OCI-LY1 (cell line): ENCODE measurements around the gene CYP2W1.

Experiments used
- H2AFZ ChIP-seq: fragments of 200-600 bp; sonication (generic), shearing (Covaris generic); 2 replicates; pipeline ENCODE4 v1.6.0; 2014; ENCODE audit warnings: antibody characterized with exemption, mild to moderate bottlenecking, low read length
- H3F3A ChIP-seq: fragments of 200-600 bp; sonication (generic), shearing (Covaris generic); 2 replicates; pipeline ENCODE4 v1.6.0; 2014; ENCODE audit warnings: mild to moderate bottlenecking, antibody characterized with exemption, low read length, moderate library complexity; ENCODE audit not compliant: insufficient read depth
- H3K27ac ChIP-seq: fragments of 200-600 bp; sonication (generic); 2 replicates; pipeline ENCODE4 v1.5.1; 2014; ENCODE audit warnings: low read length, mixed run types, mild to moderate bottlenecking, low read depth; ENCODE audit not compliant: poor library complexity, severe bottlenecking
- H3K27me3 ChIP-seq: fragments of 200-600 bp; sonication (generic); 2 replicates; pipeline ENCODE4 v1.6.0; 2014; ENCODE audit warnings: antibody characterized with exemption, mild to moderate bottlenecking, low read length, moderate library complexity; ENCODE audit not compliant: insufficient read depth
- H3K36me3 ChIP-seq: fragments of 200-600 bp; sonication (generic); 2 replicates; pipeline ENCODE4 v1.6.1; 2014; ENCODE audit warnings: mild to moderate bottlenecking, antibody characterized with exemption, low read length, moderate library complexity, mixed read lengths; ENCODE audit not compliant: insufficient read depth
- H3K4me1 ChIP-seq: fragments of 200-600 bp; sonication (generic); 2 replicates; pipeline ENCODE4 v1.5.1; 2014; ENCODE audit warnings: mild to moderate bottlenecking, low read length, moderate library complexity; ENCODE audit not compliant: insufficient read depth, severe bottlenecking
- H3K4me2 ChIP-seq: fragments of 200-600 bp; sonication (generic), shearing (Covaris generic); 2 replicates; pipeline ENCODE4 v1.6.1; 2014; ENCODE audit warnings: low read length
- H3K4me3 ChIP-seq: fragments of 200-600 bp; sonication (generic); 2 replicates; pipeline ENCODE4 v1.5.1; 2014; ENCODE audit warnings: low read length, low read depth, mild to moderate bottlenecking, mixed read lengths; ENCODE audit not compliant: poor library complexity, severe bottlenecking
- H3K79me2 ChIP-seq: fragments of 200-600 bp; shearing (Covaris generic); 2 replicates; pipeline ENCODE4 v1.6.1; 2016; ENCODE audit warnings: mixed run types, low read length, mixed read lengths; ENCODE audit not compliant: insufficient read depth
- H3K9ac ChIP-seq: fragments of 200-600 bp; sonication (generic), shearing (Covaris generic); 2 replicates; pipeline ENCODE4 v1.6.1; 2014; ENCODE audit warnings: mild to moderate bottlenecking, low read length, mixed read lengths
- H3K9me2 ChIP-seq: fragments of 200-600 bp; sonication (generic), shearing (Covaris generic); 2 replicates; pipeline ENCODE4 v1.6.1; 2014; ENCODE audit warnings: low read depth, mild to moderate bottlenecking, low read length, mixed read lengths
- H3K9me3 ChIP-seq: fragments of 200-600 bp; shearing (Covaris generic); 2 replicates; pipeline ENCODE4 v1.6.1; 2014; ENCODE audit warnings: low read length, mixed read lengths
- H4K20me1 ChIP-seq: fragments of 200-600 bp; sonication (generic), shearing (Covaris generic); 2 replicates; pipeline ENCODE4 v1.6.0; 2016; ENCODE audit warnings: mild to moderate bottlenecking, low read length; ENCODE audit not compliant: insufficient read depth
- CTCF ChIP-seq: fragments of 200-600 bp; sonication (generic), shearing (Covaris generic); IDR thresholded peaks from 2 replicates; pipeline ENCODE4 v1.5.1; 2017; ENCODE audit warnings: mild to moderate bottlenecking, antibody characterized with exemption, low read length, moderate library complexity, mixed read lengths
- EZH2 ChIP-seq: fragments of 200-600 bp; sonication (generic), shearing (Covaris generic); IDR thresholded peaks from 2 replicates; pipeline ENCODE4 v1.8.0; 2017; ENCODE audit warnings: borderline replicate concordance, mixed run types, mild to moderate bottlenecking, antibody characterized with exemption, low read length, moderate library complexity, mixed read lengths

Gene CYP2W1

GRCh38 chr7:937856-938484, 45.0 kb upstream of the CYP2W1 start:
- Histone ChIP-seq H2AFZ (no peak overlapping the region), H3K4me1 (no peaks in the 10 kb centered on the region), H3K9me2 (no peaks in the 10 kb centered on the region), H3K4me2 (no peak overlapping the region), H3K9ac (no peak overlapping the region), H4K20me1 (no peaks in the 10 kb centered on the region), H3K79me2 (no peaks in the 10 kb centered on the region), H3K27me3 (no peaks in the 10 kb centered on the region; the same call in 1 of the 2 replicates), H3F3A (no peaks in the 10 kb centered on the region), H3K4me3 (no peak overlapping the region), H3K27ac (no peak overlapping the region), H3K36me3 (no peaks in the 10 kb centered on the region; the same call in 1 of the 2 replicates), H3K9me3 (0 out of 2 replicates have a peak, but pooled peaks cover 6% of the 10 kb centered on the region)
- TF ChIP-seq CTCF (no peak), EZH2 (no peak)

- Histone ChIP-seq H3K36me3 (no peaks in the 10 kb centered on the region; the same call in 1 of the 2 replicates), H3K4me2 (no peak overlapping the region), H2AFZ (no peak overlapping the region), H3K4me3 (no peak overlapping the region), H3K27me3 (no peaks in the 10 kb centered on the region; the same call in 1 of the 2 replicates), H3K27ac (no peak overlapping the region), H3F3A (no peaks in the 10 kb centered on the region), H3K79me2 (no peaks in the 10 kb centered on the region), H3K9ac (no peak overlapping the region), H3K9me2 (no peaks in the 10 kb centered on the region), H3K9me3 (0 out of 2 replicates have a peak, but pooled peaks cover 6% of the 10 kb centered on the region), H4K20me1 (no peaks in the 10 kb centered on the region), H3K4me1 (no peaks in the 10 kb centered on the region)
- TF ChIP-seq EZH2, result no peak
- no peak for TF ChIP-seq CTCF
Measured at GRCh38 chr7:938546-939185, 44.3 kb upstream of the CYP2W1 start.

GRCh38 chr7:939843-940242, 43.1 kb upstream of the CYP2W1 start:
- Histone ChIP-seq H3K4me2 (no peak overlapping the region), H3K79me2 (no peaks in the 10 kb centered on the region), H3K4me1 (no peaks in the 10 kb centered on the region), H3K27ac (no peak overlapping the region), H4K20me1 (no peaks in the 10 kb centered on the region), H3K36me3 (no peaks in the 10 kb centered on the region; the same call in 1 of the 2 replicates), H3K27me3 (no peaks in the 10 kb centered on the region; the same call in 1 of the 2 replicates), H3K9me3 (0 out of 2 replicates have a peak, but pooled peaks cover 6% of the 10 kb centered on the region), H3K9me2 (no peaks in the 10 kb centered on the region), H3K4me3 (no peak overlapping the region), H3F3A (no peaks in the 10 kb centered on the region), H2AFZ (no peak overlapping the region), H3K9ac (no peak overlapping the region)
- no peak for TF ChIP-seq EZH2
- TF ChIP-seq CTCF, result no peak
